Fibroblast of skin of scalp (primary cell): Measurements from ENCODE around the gene RNF181.
A peak's percentile ranks its signal among the peaks of the same experiment; 100 is the strongest.
"Not testable (repeated sequence)": the region's sequence is repeated elsewhere in the genome, so short reads cannot be mapped to it uniquely, and the experiment has no call there.

Source experiments
- DNase-seq: peaks from one replicate; pipeline ENCODE4 v3.0.0-alpha.2; 2013

The RNF181 gene

GRCh38 chr2:85577386-85578242, 17.9 kb upstream of the RNF181 start, which contains the start of gene VAMP8:
Gene VAMP8 (plus strand): TSS chr2:85577586. CDS start chr2:85577647, 61 bp downstream.
- DNase-seq = no peak

GRCh38 chr2:85578243-85579180, 17.0 kb upstream of the RNF181 start:
- no peak for DNase-seq

GRCh38 chr2:85579266-85579935, 16.1 kb upstream of the RNF181 start:
- no peak for DNase-seq

- no peak for DNase-seq
Observed at GRCh38 chr2:85580206-85580605, 15.3 kb upstream of the RNF181 start.

- DNase-seq = no peak
Observed at GRCh38 chr2:85582492-85582891, 13.1 kb upstream of the RNF181 start.

- DNase-seq = no peak
Observed at GRCh38 chr2:85583667-85584353, 11.7 kb upstream of the RNF181 start.

GRCh38 chr2:85584354-85584856, 11.1 kb upstream of the RNF181 start, which contains the start of gene VAMP5:
Gene VAMP5 (plus strand): TSS chr2:85584431. CDS start chr2:85584491, 60 bp downstream.
- no peak for DNase-seq

GRCh38 chr2:85584857-85585780, 10.4 kb upstream of the RNF181 start:
- DNase-seq = peak; percentile 69

GRCh38 chr2:85585781-85586105, 9.8 kb upstream of the RNF181 start:
- peak; percentile 88 for DNase-seq

GRCh38 chr2:85588236-85588635, 7.3 kb upstream of the RNF181 start:
- no peak for DNase-seq

GRCh38 chr2:85588645-85589044, 6.9 kb upstream of the RNF181 start:
- DNase-seq = no peak

GRCh38 chr2:85589181-85589580, 6.4 kb upstream of the RNF181 start:
- DNase-seq = no peak

- DNase-seq = peak; percentile 91
Observed at GRCh38 chr2:85589982-85590791, 5.4 kb upstream of the RNF181 start.

- DNase-seq = no peak
Observed at GRCh38 chr2:85590950-85591349, 4.6 kb upstream of the RNF181 start.

- no peak for DNase-seq
Observed at GRCh38 chr2:85591563-85591962, 4.0 kb upstream of the RNF181 start.

- DNase-seq = not testable (repeated sequence)
Observed at GRCh38 chr2:85592299-85592698, 3.2 kb upstream of the RNF181 start.

GRCh38 chr2:85593023-85593422, 2.5 kb upstream of the RNF181 start:
- no peak for DNase-seq

- no peak for DNase-seq
Observed at GRCh38 chr2:85594715-85595300, 737 bp upstream of the RNF181 start.

GRCh38 chr2:85596026-85596333, 435 bp downstream of the RNF181 start:
- DNase-seq = no peak
